ENCODE measurements around the gene GLTPD2.

Gene GLTPD2

GRCh38 chr17:4751932-4752331, 36.8 kb upstream of the GLTPD2 start:
- H3K27ac ChIP-seq, result no peak overlapping the region
- TF ChIP-seq ZFX (IDR thresholded peaks at IDR 0.05; ENCODE audit: borderline replicate concordance), result no peak
- TF ChIP-seq CTCF (IDR thresholded peaks at IDR 0.05), result no peak

GRCh38 chr17:4753392-4753791, 35.4 kb upstream of the GLTPD2 start:
- TF ChIP-seq CTCF (IDR thresholded peaks at IDR 0.05) (no peak), ZFX (IDR thresholded peaks at IDR 0.05; ENCODE audit: borderline replicate concordance) (no peak)
- no peak overlapping the region for H3K27ac ChIP-seq

- no peak for TF ChIP-seq ZFX (IDR thresholded peaks at IDR 0.05; ENCODE audit: borderline replicate concordance)
- TF ChIP-seq CTCF (IDR thresholded peaks at IDR 0.05), result no peak
- no peak overlapping the region for H3K27ac ChIP-seq
These were observed 29.0 kb upstream of the GLTPD2 start for GRCh38 chr17:4759776-4760236.

GRCh38 chr17:4764595-4764994, 24.2 kb upstream of the GLTPD2 start:
- no peak overlapping the region for H3K27ac ChIP-seq
- TF ChIP-seq ZFX (IDR thresholded peaks at IDR 0.05; ENCODE audit: borderline replicate concordance), result no peak
- no peak for TF ChIP-seq CTCF (IDR thresholded peaks at IDR 0.05)

GRCh38 chr17:4766201-4766600, 22.6 kb upstream of the GLTPD2 start:
- TF ChIP-seq CTCF (IDR thresholded peaks at IDR 0.05) (no peak), ZFX (IDR thresholded peaks at IDR 0.05; ENCODE audit: borderline replicate concordance) (no peak)

GRCh38 chr17:4766723-4767122, 22.0 kb upstream of the GLTPD2 start:
- no peak for TF ChIP-seq ZFX (IDR thresholded peaks at IDR 0.05; ENCODE audit: borderline replicate concordance)
- no peak for TF ChIP-seq CTCF (IDR thresholded peaks at IDR 0.05)
- no peak overlapping the region for H3K27ac ChIP-seq

More at GRCh38 chr17:4766201-4766600, 22.6 kb upstream of the GLTPD2 start:
- H3K27ac ChIP-seq, result no peak overlapping the region

GRCh38 chr17:4768298-4768697, 20.5 kb upstream of the GLTPD2 start:
- no peak overlapping the region for H3K27ac ChIP-seq
- TF ChIP-seq CTCF (IDR thresholded peaks at IDR 0.05), result no peak
- no peak for TF ChIP-seq ZFX (IDR thresholded peaks at IDR 0.05; ENCODE audit: borderline replicate concordance)
